Activated T-cell treated with anti-CD3 and anti-CD28 coated beads for 24 hours (primary cell): Measurements from ENCODE around the gene ROCK2.
"Not testable (repeated sequence)": the region's sequence is repeated elsewhere in the genome, so short reads cannot be mapped to it uniquely, and the experiment has no call there.

ENCODE experiments used
- DNase-seq: peaks from one replicate; pipeline ENCODE4 v3.0.0-alpha.2; 2020; ENCODE audit warnings: low read depth

Gene ROCK2

DNA sequence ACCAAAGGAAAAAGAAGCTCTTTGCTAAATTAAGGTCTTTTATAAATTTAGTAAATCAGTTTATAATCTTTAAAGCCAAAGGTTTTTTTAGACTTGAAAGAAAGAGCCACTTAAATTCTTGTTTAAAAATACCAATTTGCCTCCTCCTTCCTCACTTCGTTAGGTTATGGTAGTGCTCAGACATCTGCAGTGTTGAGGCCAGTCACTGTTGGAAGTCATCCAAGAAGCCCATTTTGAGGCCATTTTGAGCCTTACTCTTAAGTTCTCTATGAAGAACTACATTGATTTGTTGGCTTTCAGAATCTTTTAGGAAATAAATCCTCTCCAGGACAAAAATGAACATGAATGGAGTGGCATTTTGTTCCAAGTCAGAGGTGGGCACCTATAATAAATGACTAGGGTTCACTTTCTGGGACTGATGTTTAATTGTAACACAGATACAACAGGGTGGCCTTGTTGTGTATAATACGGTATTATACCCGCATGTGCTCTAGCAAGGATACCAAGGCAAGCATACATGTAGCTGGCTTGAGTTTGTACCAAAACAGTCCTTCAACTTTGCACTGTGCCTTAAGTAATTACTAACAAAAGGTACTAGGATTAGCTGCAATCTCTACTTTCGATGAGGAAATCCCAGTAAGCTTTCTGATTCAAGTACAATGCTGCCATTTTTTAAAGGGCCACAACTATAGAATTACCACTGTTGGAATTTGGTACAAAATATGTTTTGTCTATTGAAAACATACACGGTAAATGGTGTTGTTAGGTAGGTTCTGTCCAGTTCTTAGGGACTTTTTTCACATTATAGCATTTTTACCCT is 166.4 kb downstream of the ROCK2 start:
- no peak for DNase-seq

DNA sequence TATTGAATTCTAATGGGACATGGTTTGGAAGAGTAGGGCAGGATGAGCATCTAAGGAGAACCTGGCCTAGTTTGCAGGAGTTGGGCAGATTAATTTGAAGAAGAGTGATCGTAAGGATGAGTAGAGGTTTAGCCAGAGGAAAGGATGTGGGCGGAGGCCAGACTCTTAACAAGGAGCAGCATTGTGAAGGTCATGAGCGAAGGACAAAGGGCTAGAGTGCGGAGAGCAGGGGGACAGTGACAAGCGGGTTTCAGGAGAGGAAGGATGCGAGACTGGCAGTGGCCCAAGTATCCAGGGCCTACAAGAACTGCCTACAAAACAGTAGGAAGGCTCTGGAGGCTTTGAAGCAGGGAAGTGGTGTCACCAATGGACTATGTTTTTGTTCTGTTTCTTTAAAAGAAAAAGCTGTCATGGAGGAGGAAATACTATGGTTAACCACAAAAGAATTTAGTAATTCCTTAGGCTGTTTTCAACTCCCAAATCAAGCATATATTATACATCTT is 169.1 kb downstream of the ROCK2 start:
- no peak for DNase-seq

DNA sequence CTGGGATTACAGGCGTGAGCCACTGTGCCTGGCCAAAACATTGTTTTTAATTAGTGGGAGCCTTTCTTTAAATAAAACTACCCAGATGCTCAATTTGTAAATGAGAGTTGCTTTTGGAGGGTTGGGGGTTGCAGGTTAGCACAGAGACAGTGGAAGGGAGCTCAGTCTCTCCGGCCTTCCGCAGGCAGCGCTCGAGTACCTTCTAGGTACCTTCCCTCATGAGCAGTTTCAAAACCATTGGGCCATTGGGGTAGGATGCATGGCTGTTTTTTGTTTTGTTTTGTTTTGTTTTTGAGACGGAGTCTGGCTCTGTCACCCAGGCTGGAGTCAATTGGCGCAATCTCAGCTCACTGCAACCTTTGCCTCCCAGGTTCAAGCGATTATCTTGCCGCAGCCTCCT is 170.2 kb downstream of the ROCK2 start:
- DNase-seq, result no peak

DNA sequence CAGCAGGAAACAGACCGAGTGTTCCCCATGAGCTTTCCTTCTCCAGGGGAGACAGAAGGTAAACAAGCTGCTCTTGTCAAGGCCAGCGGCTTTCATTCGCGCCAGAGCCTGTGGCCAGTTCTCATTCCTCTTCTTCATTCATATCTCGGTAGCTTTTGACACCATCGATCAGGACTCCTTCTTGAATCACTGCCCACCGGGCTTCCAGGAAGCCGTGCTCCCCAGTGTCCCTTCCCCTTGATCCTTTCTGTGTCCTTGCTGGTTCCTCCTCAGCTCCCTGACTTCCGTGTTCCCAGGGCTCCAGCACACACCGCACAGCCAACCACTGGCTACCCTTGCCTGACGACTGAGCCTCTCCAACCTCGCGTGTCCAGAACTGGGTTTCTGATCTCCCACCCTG is 175.1 kb downstream of the ROCK2 start:
- no peak for DNase-seq

DNA sequence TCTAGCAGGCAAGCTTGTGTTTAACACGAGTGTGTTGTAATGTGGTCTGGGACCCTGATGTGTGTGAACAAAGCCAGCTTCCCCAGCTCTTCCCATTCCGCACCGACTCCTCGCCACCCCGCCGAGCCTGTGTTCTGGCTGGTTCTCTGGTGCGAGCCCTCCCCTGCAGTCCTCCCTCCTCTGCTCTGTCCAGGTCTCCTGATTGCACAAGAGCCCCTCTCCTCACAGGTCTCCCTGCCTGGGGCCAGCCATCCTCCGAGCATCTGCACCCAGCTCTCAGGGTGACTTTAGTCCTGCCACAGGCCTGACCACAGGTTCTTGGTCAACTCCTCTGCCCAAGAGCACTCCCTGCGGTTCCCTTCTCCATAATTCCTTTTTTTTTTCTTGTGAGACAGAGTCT is 175.9 kb downstream of the ROCK2 start:
- no peak for DNase-seq

DNA sequence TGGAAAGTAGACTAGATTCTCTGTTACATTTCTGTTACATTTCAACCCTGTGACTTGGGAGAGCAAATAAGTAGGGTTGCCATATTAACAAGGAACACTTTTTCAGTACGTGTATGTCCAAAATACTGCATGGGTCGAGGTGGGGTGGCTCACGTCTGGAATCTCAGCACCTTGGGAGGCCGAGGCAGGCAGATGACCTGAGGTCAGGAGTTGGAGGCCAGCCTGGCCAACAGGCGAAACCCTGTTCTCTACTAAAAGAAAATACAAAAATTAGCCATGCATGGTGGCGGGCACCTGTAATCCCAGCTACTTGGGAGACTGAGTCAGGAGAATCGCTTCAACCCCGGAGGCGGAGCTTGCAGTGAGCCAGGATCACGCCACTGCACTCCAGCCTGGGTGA is 178.0 kb downstream of the ROCK2 start:
- DNase-seq, result no peak

DNA sequence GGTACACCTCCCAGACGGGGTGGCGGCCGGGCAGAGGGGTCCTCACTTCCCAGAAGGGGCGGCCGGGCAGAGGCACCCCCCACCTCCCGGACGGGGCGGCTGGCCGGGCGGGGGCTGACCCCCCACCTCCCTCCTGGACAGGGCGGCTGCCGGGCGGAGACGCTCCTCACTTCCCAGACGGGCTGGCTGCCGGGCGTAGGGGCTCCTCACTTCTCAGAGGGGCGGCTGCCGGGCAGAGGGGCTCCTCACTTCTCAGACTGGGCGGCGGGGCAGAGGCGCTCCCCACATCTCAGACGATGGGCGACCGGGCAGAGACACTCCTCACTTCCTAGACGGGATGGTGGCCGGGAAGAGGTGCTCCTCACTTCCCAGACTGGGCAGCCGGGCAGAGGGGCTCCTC is 179.4 kb downstream of the ROCK2 start:
- not testable (repeated sequence) for DNase-seq

DNA sequence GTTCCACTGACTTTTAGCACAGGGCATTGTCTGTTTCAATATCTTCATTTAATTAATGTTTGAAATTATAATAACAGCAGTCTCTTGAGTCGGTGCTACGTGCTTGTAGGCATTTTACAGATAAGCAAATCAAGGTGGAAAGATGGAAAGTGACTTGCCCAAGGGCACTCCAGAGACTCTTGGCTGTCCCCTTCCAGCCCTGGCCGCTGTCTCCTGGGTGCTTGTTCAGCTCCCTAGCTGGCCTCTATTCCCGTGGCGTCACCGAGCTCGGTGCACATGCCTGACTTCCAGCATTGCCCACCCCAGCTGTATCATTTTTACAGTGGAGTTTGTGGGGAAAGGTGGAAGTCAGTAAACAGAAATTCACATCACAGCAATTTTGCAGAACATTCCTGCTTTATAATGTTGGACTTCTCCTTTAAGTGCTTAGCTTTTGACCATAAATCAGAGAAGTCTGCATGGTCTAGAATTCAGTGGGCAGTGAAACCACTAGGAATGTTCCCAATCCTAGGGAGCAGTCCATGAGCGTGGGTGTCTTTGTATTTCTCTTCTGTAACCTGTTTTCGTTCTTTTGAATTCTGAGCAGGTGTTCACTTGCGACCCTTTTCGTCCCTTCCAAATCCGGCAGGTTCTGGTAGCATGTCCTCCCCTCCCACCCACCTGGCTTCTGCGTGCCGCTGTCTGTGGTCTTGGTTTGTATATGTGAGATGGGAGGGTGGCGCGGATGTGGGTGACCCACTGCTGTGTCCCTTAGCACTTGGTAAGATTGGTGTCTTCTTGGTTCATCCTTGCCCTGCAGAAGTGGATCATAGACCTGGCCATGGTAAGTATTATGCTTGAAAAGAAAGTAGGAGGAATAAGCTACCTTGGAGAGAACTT is 180.8 kb downstream of the ROCK2 start:
- no peak for DNase-seq

DNA sequence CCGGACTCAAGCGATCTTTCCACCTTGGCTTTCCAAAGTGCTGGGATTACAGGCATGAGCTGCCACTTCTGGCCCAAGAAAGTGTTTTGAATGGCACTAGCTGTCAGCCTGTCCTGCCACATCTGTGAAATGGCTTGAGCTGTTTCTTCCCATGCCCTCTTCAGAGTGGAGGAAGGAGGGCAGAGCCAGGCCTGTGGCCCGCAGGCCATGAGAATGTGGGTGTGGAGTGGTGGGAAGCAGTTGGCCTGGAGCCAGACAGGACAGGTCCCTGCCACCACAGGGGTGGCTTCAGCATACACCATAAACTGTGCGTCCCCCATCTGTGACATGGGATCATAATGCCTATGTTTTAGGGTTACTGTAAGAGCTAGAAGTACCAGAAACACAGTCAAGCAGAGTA is 182.7 kb downstream of the ROCK2 start:
- no peak for DNase-seq

DNA sequence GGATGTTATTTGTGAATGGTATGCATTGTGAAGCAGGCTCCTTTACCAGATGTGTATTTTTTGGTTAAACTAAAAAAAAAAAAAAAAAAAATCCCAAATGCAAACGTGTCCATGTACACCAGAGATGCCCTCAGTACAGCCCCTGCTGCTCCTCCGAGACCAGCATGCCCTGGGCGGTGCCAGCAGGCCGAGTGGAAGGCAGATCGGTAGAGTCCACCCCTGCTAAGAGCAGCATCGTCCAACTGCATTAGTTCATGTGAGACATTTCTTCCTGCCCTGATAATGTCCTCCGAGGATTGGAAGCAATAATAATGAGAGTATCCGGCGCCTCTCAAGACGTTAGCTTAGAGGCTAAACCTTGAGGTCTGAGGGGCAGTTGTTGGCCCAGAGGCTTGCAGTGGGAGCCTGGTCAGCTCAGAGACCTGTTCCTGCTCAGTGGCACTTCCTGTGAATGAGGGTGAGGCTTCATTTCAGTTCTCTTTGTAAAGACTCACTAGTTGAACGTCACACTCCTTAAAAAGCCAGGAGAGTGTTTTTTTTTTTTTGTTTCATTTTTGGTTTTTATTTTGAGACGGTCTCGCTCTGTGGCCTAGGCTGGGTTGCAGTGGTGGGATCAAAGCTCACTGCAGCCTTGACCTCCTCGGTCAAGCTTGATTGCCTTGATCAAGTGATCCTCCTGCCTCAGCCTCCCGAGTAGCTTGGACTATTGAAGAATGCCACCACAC is 183.5 kb downstream of the ROCK2 start:
- no peak for DNase-seq

DNA sequence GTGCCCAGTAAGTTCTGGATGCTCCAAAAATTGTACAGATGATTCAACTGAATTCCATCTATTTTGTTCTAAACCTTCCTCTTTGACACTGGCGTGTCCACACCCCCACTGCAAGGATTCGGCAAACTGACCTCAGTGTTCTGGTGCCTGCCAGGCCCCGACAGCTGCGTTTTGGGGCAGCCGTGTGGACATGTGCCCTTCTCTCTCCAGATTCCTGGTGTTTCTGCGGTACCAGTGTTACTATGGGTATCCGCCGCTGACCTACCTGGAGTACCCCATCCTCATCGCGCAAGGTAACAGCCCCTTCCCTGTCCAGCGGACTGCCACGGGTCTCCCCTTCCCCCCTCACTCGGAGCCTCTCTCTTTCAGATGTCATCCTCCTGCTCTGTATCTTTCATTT is 184.2 kb downstream of the ROCK2 start:
- DNase-seq, result no peak

DNA sequence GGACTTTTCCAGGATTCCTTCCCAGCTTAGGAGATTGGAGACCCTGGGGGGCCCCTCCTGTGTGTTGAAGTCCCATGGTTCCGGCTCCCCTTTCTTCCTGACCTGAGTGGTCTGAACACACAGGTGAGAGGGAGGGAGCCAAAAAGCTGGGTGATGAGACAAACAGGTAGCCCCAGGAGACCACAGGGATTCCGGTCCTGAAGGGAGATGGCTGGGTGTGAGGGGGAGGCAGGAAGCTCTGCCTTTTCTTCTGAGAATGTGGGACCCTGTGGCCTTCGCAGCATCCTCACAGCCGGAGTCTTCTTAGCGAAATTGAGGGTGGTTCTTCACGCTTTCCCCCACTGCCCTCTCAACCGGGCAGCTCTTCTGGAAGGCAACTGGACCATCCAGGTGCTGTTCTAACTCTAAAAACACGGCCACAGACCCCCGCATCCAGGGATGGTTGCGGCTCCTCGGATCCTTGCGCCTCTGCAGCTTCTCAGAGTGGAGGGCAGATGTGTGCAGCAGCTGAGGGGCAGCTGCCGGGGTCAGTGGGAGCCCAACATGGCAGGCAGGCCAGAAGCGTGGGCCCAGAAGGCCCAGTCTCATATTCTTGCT is 184.8 kb downstream of the ROCK2 start:
- no peak for DNase-seq

DNA sequence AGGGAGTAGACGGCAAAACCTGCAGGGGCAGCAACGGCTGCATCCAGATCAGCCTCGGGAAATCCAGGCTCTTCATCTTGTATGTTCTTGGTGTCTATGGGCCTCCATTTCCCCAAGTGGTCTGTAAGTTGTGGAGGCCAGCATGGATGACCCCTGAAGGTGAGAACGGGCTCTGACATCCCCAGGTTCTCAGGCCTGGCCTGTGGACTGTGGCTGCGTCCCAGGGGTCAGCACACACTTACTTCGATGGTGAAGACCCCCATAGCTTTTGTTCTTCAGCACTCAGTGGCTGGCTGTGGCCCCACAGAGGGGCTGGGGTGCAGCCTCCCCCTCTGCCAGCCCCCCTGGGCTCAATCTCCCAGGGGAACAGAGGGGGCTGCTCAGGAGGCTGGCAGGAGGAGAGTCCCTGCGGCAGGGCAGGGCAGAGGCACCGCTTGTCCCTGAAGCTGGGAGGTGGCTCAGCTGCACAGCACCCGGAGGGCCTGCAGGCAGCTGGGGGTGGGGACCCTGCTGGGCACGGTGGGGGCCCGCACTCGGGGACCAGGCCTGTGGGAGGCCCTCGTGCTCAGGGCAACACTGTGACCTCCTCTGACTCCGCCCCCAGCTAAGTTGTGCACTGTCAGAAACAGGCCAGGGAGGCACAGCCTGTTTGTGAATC is 185.4 kb downstream of the ROCK2 start:
- DNase-seq, result no peak

DNA sequence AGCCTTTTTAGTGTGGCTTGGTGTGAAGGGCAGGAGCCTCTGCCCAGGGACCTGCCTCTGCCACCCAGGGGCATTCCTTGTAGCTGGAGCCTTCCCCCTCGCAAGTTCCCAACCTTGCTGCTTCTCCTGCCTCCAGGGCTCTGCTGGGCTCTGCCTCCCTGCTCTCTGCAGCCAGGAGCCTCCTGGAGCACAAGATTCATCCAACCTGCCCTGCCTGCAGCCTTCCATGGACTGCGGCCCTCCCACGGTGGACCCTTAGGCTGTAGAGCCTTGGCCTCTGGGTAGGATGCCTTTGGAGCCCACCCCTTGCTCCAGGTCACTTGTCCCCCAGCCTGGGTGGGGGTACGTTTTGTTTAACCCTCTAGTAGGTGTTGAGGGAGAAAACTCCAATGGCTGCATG is 186.7 kb downstream of the ROCK2 start:
- no peak for DNase-seq

DNA sequence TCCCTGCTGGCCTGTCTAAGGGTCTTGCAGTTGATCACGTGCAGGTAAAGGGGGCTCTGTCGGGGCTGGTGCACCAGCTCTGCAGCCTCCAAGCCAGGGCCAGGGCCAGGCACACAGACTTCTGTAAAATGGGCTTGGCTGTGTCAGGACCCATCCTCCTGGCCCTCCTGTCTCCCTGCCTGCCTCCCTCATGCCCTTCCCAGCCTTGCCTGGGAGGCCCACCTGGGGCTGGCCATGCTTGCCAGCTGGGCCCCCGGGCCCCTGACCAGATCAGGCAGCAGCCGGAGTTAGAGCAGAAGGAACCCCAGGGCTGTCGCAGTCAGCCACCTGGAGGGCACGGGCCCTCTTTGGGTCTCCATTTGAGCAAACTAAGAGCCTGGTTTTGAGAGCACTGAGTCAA is 187.1 kb downstream of the ROCK2 start:
- no peak for DNase-seq

DNA sequence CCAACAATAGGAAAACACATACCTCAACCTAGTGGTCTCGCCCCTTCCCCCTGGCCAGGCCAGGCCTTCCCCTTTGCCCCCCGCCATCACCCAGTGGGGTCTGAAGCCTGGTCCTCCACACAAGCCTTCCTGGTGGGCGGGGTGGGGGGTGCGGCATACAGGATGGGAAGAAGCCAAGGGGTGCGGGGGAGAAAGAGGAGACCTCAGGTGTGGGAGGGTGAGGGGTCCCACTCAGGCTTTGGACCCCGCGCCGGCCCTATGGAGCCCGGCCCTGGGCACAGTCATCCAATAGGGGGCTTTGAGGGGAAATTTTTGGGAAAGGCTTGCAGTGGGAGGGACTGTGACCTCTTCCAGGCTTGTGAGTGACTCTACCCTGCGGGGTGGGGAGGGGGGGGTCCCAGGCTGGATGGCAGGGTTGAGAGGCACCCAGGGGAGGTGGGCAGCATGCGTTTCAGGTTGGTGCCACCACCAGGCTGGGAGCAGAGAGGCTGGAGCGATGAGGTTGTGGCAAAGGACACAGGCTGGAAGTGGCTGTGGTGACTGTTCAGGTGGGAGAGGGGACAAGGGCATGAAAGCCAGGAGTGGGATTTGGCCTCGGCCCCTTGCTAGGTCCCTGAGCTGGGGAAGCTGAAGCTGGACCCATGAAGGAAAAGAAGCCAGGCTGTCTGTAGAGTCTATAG is 187.9 kb downstream of the ROCK2 start:
- no peak for DNase-seq

DNA sequence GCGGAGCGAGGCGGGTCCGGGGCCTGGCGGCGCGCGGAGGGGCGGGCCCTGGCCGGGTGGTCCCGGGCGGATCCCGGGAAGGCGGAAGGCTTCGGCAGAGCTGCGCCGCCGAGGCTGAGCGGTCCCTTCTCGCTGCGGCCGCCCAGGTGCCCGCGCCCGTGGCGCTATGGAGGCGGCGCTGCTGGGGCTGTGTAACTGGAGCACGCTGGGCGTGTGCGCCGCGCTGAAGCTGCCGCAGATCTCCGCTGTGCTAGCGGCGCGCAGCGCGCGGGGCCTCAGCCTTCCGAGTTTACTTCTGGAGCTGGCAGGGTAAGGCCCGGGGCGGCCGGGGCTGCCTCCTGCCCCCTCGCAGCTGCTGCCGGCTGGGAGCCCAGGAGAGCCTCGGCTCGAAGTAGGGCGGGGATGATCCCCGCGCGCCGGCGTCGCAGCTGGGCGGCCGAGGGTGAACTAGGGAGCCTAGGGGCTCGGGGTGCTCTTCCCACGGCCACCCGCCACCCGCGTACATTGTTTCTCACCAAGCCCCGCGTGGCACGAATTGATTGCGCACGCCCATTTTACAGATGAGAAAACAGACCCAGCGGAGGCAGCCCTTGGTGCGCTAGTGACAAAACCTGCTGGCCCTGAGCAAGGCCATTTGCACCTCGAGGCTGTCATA is 188.9 kb downstream of the ROCK2 start, which contains the start of gene SLC66A3:
SLC66A3 (plus strand) TSS at position 87 of the 655 bp plus-strand sequence; CDS start at position 167, 80 bp downstream.
- no peak for DNase-seq

DNA sequence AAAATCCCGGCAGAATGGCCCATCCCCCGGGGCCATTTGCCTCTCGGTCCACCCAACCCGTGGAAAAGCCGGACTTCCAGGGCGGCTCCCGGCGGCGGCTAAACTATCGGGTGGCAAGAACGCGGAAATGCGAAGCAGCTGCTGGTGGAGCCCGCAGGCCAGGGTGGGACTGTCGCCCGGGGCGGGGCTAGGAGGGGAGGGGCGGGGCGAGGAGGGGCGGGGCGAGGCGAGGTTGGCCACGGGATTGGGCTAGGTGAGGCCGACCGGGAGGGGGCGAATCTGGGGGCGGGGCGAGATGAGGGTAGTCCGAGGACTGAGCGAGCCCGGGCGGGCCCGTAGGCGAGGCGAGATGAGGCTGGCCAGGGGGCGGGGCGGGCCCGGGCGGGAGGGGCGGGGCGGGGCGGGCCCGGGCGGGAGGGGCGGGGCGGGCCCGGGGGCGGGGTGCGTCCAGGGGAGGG is 189.5 kb downstream of the ROCK2 start:
- DNase-seq, result peak; percentile 98

DNA sequence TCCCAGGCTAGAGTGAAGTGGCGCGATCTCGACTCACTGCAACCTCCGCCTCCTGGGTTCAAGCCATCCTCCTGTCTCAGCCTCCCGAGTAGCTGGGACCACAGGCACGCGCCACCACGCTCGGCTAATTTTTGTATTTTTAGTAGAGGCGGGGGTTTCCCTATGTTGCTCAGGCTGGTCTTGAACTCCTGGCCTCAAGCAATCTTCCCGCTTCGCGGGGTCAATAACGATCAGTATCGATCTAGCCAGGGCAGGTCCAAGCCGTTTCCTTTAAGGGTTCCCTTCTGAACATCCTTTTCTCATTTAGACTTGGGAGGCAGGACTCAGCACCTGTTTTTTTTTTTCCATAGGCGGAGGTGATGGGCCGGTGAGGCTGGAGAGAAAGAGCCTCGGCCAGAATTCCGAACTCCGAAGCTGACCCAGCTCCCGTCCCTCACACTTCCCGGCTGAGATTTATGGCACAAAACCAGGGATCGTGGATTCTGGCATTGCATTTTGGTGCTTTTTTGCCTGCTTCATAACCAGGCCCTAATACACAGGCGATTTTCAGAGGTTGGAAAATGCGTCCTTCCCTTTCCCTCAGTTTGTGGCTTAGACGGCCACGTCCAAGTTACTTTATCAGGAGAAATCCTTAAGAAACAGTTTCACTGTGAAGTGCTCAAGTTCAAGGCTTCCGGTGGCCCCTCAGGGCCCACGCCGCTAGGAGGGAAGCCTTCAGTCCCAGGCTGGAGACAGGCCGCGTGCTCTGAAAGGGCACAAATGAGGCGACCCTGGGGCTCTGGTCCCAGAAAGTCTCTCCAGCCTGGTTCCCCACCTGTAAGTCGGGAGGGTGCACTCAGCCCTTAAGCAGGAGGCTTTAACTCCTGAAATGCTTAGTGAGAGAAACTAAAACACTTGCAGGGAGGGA is 190.2 kb downstream of the ROCK2 start:
- no peak for DNase-seq
